SU-DHL-6 (cell line): ENCODE measurements around the gene PRR18.

Experiments
- H2AFZ ChIP-seq: fragments of 200-600 bp; sonication (generic); 2 replicates; pipeline ENCODE4 v1.6.1; 2014; ENCODE audit warnings: low read depth, mild to moderate bottlenecking, moderate library complexity, mixed read lengths, antibody characterized with exemption, low read length; ENCODE audit not compliant: severe bottlenecking
- H3F3A ChIP-seq: fragments of 200-600 bp; shearing (Covaris generic); 2 replicates; pipeline ENCODE4 v1.6.0; 2016; ENCODE audit warnings: antibody characterized with exemption, mild to moderate bottlenecking; ENCODE audit not compliant: insufficient read depth
- H3K27ac ChIP-seq: fragments of 200-600 bp; sonication (generic); 2 replicates; pipeline ENCODE4 v1.5.1; 2016; ENCODE audit warnings: low read depth, mild to moderate bottlenecking, low read length, moderate library complexity, mixed read lengths
- H3K27me3 ChIP-seq: fragments of 200-600 bp; sonication (generic), shearing (Covaris generic); 2 replicates; pipeline ENCODE4 v1.6.0; 2014; ENCODE audit warnings: mild to moderate bottlenecking, low read length
- H3K36me3 ChIP-seq: fragments of 200-600 bp; sonication (generic); 2 replicates; pipeline ENCODE4 v1.6.1; 2014; ENCODE audit warnings: mild to moderate bottlenecking, low read length, mixed read lengths
- H3K4me2 ChIP-seq: fragments of 300-600, 200-600 bp; shearing (Covaris generic), sonication (generic); 2 replicates; pipeline ENCODE4 v1.6.0; 2014; ENCODE audit warnings: low read length, low read depth, mild to moderate bottlenecking; ENCODE audit not compliant: poor library complexity, severe bottlenecking
- H3K4me3 ChIP-seq: fragments of 200-600 bp; sonication (generic); 2 replicates; pipeline ENCODE4 v1.5.1; 2014; ENCODE audit warnings: antibody characterized with exemption, low read length, mild to moderate bottlenecking, mixed read lengths; ENCODE audit not compliant: insufficient read depth, poor library complexity, severe bottlenecking
- H3K79me2 ChIP-seq: fragments of 200-600 bp; sonication (generic); 2 replicates; pipeline ENCODE4 v1.6.1; 2014; ENCODE audit warnings: mild to moderate bottlenecking, low read length, moderate library complexity; ENCODE audit not compliant: insufficient read depth
- H3K9ac ChIP-seq: fragments of 200-600 bp; sonication (generic); 2 replicates; pipeline ENCODE4 v1.7.0; 2014; ENCODE audit warnings: mild to moderate bottlenecking, low read length
- H3K9me2 ChIP-seq: fragments of 200-600 bp; sonication (generic); replicated peaks from 2 replicates; pipeline ENCODE4 v1.6.1; 2014; ENCODE audit warnings: low read length; ENCODE audit not compliant: insufficient read depth
- H3K9me3 ChIP-seq: fragments of 200-600 bp; sonication (generic); 2 replicates; pipeline ENCODE4 v1.6.1; 2014; ENCODE audit warnings: low read length, mixed read lengths; ENCODE audit not compliant: insufficient read depth
- H4K20me1 ChIP-seq: fragments of 200-600 bp; sonication (generic); 2 replicates; pipeline ENCODE4 v1.6.1; 2014; ENCODE audit warnings: low read depth, mild to moderate bottlenecking, antibody characterized with exemption, low read length, moderate library complexity, mixed read lengths
- CTCF ChIP-seq: fragments of 200-600 bp; sonication (generic); IDR thresholded peaks from one replicate; pipeline ENCODE4 v1.5.1; 2017; ENCODE audit warnings: antibody characterized with exemption, mild to moderate bottlenecking, low read length, moderate library complexity; ENCODE audit not compliant: insufficient read depth, poor library complexity, severe bottlenecking
- EZH2phosphoT487 ChIP-seq: fragments of 200-600 bp; sonication (generic), shearing (Covaris generic); conservative IDR thresholded peaks from 2 replicates; pipeline ENCODE4 v1.6.1; 2018; ENCODE audit warnings: mild to moderate bottlenecking, antibody characterized with exemption, low read length, moderate library complexity, mixed read lengths

PRR18 gene

GRCh38 chr6:166304106-166304505, 4.1 kb downstream of the PRR18 start:
- TF ChIP-seq CTCF, result no peak
- TF ChIP-seq EZH2phosphoT487, result no peak
- Histone ChIP-seq H3K4me2 (no peak overlapping the region), H3K9ac (no peak overlapping the region), H3F3A (no peaks in the 10 kb centered on the region), H3K36me3 (no peaks in the 10 kb centered on the region), H3K79me2 (no peaks in the 10 kb centered on the region), H3K4me3 (no peak overlapping the region), H3K27me3 (no peaks in the 10 kb centered on the region), H2AFZ (no peak overlapping the region), H4K20me1 (no peaks in the 10 kb centered on the region), H3K27ac (no peak overlapping the region), H3K9me3 (no peaks in the 10 kb centered on the region), H3K9me2 (no peaks in the 10 kb centered on the region)

- no peak overlapping the region for H3K9ac ChIP-seq
- no peak overlapping the region for H2AFZ ChIP-seq
- no peak overlapping the region for H3K27ac ChIP-seq
- H3K9me2 ChIP-seq, result no peaks in the 10 kb centered on the region
- no peaks in the 10 kb centered on the region for H3F3A ChIP-seq
- no peak overlapping the region for H3K4me3 ChIP-seq
- TF ChIP-seq EZH2phosphoT487 (no peak), CTCF (no peak)
- H3K79me2 ChIP-seq, result no peaks in the 10 kb centered on the region
- no peaks in the 10 kb centered on the region for H3K36me3 ChIP-seq
- no peak overlapping the region for H3K4me2 ChIP-seq
- no peaks in the 10 kb centered on the region for H4K20me1 ChIP-seq
- no peaks in the 10 kb centered on the region for H3K9me3 ChIP-seq
- H3K27me3 ChIP-seq, result no peaks in the 10 kb centered on the region
Observed at GRCh38 chr6:166301611-166302529, 6.3 kb downstream of the PRR18 start.

- Histone ChIP-seq H3K36me3 (no peaks in the 10 kb centered on the region), H3K4me2 (no peak overlapping the region), H2AFZ (no peak overlapping the region), H3K27me3 (no peaks in the 10 kb centered on the region), H4K20me1 (no peaks in the 10 kb centered on the region), H3K79me2 (no peaks in the 10 kb centered on the region), H3K4me3 (no peak overlapping the region), H3F3A (no peaks in the 10 kb centered on the region), H3K9ac (no peak overlapping the region), H3K9me2 (no peaks in the 10 kb centered on the region), H3K9me3 (no peaks in the 10 kb centered on the region), H3K27ac (no peak overlapping the region)
- TF ChIP-seq CTCF, result no peak
- no peak for TF ChIP-seq EZH2phosphoT487
Observed at GRCh38 chr6:166300357-166300987, 7.7 kb downstream of the PRR18 start.
